PFSK-1 (cell line): Measurements from ENCODE around the gene FOXD1.

ENCODE experiments used
- FOXP2 ChIP-seq: optimal IDR thresholded peaks from 2 replicates; pipeline ENCODE3; 2011; ENCODE audit warnings: borderline replicate concordance, control low read depth, inconsistent platforms; ENCODE audit not compliant: insufficient read depth; ENCODE audit errors: extremely low read length, extremely low read depth
- POLR2AphosphoS5 ChIP-seq: IDR thresholded peaks from 2 replicates; pipeline ENCODE4 v1.6.1; 2012; ENCODE audit warnings: low read depth, mild to moderate bottlenecking, control low read depth, low read length, moderate library complexity
- SIN3A ChIP-seq: IDR thresholded peaks from 2 replicates; pipeline ENCODE4 v1.6.1; 2012; ENCODE audit warnings: mild to moderate bottlenecking, low read length, moderate library complexity, borderline replicate concordance; ENCODE audit not compliant: insufficient read depth
- TAF1 ChIP-seq: IDR thresholded peaks from 2 replicates; pipeline ENCODE4 v1.6.1; 2012; ENCODE audit warnings: low read length, control low read depth, borderline replicate concordance; ENCODE audit not compliant: insufficient read depth
- TF ChIP-seq, protein P1 (sequence below), 2 experiments: IDR thresholded peaks; 2 replicates each; pipeline versions ENCODE4 v1.6.1 to v1.8.0; 2011 to 2012; ENCODE audit warnings: low read depth in 2 of 2, low read length in 2 of 2, control low read depth in 1 of 2, inconsistent platforms in 1 of 2, mild to moderate bottlenecking in 1 of 2, moderate library complexity in 1 of 2; ENCODE audit not compliant: insufficient read depth in 1 of 2

FOXD1 gene

DNA sequence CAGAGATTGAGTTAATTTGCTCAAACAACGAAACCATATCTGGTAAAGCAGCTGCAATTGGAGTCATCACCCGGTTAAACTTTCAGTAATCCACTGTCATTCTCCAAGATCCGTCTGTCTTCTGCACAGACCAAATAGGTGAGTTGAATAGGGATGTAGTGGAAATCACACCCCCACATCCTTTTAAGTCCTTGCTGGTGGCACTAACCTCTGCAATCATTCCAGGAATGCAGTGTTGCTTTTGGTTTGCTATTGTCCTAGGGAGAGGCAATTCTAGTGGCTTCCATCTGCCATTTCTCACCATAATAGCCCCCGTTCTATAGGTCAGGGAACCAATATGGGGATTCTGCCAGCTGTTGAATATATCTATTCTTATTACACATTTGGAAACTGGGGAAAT, 35.1 kb upstream of the FOXD1 start:
- TF ChIP-seq FOXP2 (no peak), TAF1 (no peak), SIN3A (no peak), POLR2AphosphoS5 (no peak)
- TF ChIP-seq, protein P1, sequence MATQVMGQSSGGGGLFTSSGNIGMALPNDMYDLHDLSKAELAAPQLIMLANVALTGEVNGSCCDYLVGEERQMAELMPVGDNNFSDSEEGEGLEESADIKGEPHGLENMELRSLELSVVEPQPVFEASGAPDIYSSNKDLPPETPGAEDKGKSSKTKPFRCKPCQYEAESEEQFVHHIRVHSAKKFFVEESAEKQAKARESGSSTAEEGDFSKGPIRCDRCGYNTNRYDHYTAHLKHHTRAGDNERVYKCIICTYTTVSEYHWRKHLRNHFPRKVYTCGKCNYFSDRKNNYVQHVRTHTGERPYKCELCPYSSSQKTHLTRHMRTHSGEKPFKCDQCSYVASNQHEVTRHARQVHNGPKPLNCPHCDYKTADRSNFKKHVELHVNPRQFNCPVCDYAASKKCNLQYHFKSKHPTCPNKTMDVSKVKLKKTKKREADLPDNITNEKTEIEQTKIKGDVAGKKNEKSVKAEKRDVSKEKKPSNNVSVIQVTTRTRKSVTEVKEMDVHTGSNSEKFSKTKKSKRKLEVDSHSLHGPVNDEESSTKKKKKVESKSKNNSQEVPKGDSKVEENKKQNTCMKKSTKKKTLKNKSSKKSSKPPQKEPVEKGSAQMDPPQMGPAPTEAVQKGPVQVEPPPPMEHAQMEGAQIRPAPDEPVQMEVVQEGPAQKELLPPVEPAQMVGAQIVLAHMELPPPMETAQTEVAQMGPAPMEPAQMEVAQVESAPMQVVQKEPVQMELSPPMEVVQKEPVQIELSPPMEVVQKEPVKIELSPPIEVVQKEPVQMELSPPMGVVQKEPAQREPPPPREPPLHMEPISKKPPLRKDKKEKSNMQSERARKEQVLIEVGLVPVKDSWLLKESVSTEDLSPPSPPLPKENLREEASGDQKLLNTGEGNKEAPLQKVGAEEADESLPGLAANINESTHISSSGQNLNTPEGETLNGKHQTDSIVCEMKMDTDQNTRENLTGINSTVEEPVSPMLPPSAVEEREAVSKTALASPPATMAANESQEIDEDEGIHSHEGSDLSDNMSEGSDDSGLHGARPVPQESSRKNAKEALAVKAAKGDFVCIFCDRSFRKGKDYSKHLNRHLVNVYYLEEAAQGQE (IDR thresholded peaks at IDR 0.05; ENCODE audit: insufficient read depth in 1 of 2, low read depth in 2 of 2, low read length in 2 of 2), result no peak

DNA sequence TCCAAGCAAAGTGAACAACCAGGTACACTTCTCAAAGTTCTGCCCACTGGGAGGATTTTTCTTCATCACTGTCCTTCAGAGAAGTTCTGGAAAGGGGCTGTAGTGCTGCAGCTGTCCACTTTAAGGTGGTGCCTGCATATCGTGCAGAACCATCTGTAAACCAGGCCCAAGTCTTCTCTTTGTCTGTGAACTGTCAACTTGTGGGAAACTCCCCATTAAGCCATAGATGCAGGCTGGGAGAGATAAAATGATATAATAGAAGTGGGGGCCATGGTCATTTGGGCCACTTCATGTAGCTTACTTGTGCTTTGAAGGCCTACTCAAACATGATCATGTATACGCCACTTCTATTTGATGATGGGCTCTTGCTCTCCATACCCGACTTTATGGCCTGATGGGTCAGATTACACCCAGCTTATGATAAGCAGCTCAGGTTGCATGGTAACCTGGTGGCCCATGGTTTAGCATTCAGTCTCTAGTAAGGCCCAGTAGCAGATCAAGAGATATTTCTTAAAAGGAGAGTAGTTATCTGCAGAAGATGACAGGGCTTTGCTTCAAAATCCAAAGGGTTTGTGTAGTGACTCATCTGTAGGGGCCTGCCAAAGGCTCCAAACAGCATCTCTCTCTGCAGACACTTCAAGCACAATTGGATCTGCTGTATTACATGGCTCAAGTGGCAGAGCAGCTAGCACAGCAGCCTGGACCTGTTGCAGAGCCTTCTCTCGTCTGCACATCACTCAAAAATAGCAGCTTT, 34.0 kb upstream of the FOXD1 start:
- TF ChIP-seq SIN3A (no peak), TAF1 (no peak)

DNA sequence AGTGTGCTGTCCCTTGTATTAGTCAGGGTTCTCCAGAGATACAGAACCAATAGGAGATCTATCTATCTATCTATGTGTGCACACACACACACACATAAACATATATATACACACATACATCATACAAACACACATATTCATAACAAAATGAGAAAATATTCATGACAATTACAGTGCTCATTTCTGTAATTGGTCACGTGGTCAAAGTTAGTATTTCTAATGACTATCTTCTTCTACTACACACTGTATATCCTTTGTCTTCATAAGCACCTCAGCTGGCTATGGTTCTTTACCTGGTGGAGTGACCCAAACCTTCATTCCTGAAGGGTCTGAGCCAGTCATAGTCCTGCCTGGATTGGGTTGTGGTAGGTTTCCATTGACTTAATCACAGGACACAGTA, 31.9 kb upstream of the FOXD1 start:
- TF ChIP-seq FOXP2 (no peak), POLR2AphosphoS5 (no peak), TAF1 (no peak), SIN3A (no peak)
- TF ChIP-seq, protein P1 (IDR thresholded peaks at IDR 0.05; ENCODE audit: insufficient read depth in 1 of 2, low read depth in 2 of 2, low read length in 2 of 2), result no peak

DNA sequence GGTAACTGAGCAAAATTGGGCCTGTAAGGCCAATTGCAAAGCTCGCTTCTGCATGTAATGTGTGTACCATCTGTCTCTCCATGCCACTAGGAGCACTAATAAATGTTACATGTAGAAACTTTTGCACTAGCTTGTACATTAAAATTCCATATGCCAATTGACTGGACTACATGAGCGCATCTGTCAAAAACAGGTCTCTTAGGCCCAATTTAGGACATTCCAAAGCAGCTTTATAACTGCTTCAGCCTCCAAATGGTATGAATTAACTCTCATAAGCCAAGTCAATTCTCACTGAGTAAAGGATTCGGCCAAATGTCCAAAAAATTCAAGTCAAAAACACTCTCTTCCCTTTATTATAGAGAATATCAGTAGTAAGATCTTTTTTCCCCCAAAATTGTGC, 23.5 kb upstream of the FOXD1 start:
- TF ChIP-seq POLR2AphosphoS5, result no peak
- TF ChIP-seq SIN3A, result no peak
- TF ChIP-seq TAF1, result no peak
- no peak for TF ChIP-seq FOXP2
- TF ChIP-seq, protein P1 (IDR thresholded peaks at IDR 0.05; ENCODE audit: insufficient read depth in 1 of 2, low read depth in 2 of 2, low read length in 2 of 2), result no peak

DNA sequence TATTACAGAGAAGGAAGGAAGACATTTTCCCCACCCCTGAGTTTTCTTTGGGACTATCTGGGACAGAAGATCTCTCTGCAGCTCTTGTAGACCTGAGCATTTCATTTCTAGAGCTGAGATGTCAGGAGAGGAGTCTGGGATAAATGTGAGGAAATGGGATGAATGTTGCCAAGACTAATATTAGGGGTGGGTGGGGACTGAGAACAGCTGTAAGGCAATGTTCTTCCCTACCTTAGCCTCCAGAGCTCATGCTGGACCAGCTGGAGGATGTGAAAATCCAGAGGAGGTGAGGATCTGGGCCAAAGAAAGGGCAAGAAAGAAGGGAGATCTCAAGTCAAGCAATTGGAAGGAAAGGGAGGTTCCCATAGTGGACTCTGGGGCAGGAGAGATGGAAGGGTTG, 23.1 kb upstream of the FOXD1 start:
- TF ChIP-seq POLR2AphosphoS5 (no peak), SIN3A (no peak)

DNA sequence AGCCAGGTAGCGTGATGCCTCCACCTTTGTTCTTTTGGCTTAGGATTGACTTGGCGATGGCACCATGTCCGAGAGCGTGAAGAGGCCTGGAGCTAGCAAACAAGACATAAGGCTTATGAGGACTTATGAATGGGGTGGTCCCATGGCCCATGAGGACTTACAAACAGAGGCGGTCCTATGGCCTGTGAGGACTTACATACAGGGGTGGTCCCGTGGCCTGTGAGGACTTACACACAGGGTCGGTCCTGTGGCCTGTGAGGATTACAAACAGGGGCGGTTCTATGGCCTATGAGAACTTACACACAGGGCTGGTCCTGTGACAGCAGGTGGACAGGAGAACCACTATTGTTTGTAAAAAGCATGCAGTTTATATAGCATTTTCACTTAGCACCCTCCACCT, 21.3 kb upstream of the FOXD1 start:
- TF ChIP-seq TAF1, result no peak
- TF ChIP-seq, protein P1 (IDR thresholded peaks at IDR 0.05; ENCODE audit: insufficient read depth in 1 of 2, low read depth in 2 of 2, low read length in 2 of 2), result no peak
- TF ChIP-seq POLR2AphosphoS5, result no peak
- no peak for TF ChIP-seq FOXP2
- no peak for TF ChIP-seq SIN3A
